Measurements from ENCODE around the gene DMBX1. TPM values are rescaled to one million over a fixed set of nuclear protein-coding genes. Genes with fewer than 3 reads are reported as not detected.
A peak's percentile ranks its signal among the peaks of the same experiment; 100 is the strongest.

The DMBX1 gene
- total and polyA plus RNA-seq, 9 of the 15 experiments (the other 6 are each of a cell fraction or from before 2014, with no cell fraction given) = 0.25 to 4.3 (median 1.0) TPM

DNA sequence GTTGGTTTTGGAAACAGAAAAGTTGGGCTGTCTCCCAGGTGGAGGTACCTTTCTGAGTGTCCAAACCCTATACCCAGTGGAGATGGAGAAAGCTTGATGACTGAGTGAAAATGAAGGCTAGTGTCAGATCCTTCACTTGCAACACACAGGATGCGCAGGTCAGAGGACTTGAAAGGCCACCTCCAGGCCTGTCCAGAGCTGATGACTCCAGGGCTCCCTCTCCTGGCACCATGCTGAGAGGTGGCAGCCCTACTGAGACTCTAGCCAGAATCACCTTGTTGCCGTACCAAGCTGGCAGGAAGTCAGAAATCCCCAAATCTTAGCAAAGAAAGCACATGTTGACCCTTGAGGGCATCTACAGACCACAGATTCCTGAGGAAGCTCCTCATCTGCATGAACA is 45.4 kb downstream of the DMBX1 start (continued):
- TF ChIP-seq, protein P1, sequence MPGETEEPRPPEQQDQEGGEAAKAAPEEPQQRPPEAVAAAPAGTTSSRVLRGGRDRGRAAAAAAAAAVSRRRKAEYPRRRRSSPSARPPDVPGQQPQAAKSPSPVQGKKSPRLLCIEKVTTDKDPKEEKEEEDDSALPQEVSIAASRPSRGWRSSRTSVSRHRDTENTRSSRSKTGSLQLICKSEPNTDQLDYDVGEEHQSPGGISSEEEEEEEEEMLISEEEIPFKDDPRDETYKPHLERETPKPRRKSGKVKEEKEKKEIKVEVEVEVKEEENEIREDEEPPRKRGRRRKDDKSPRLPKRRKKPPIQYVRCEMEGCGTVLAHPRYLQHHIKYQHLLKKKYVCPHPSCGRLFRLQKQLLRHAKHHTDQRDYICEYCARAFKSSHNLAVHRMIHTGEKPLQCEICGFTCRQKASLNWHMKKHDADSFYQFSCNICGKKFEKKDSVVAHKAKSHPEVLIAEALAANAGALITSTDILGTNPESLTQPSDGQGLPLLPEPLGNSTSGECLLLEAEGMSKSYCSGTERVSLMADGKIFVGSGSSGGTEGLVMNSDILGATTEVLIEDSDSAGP (CRISPR knock-in tag; IDR thresholded peaks at IDR 0.05) = no peak
- TF ChIP-seq SMC3 (conservative IDR thresholded peaks at IDR 0.05; ENCODE audit: insufficient read depth, low read depth, low read length) = peak; percentile 69
- no peak for TF ChIP-seq MECOM (CRISPR knock-in tag; IDR thresholded peaks at IDR 0.05)
- TF ChIP-seq BRD4 (IDR thresholded peaks at IDR 0.05) = no peak
- TF ChIP-seq ZBTB5 (IDR thresholded peaks at IDR 0.05) = no peak
- no peak for TF ChIP-seq HMG20B (CRISPR knock-in tag; IDR thresholded peaks at IDR 0.05)
- TF ChIP-seq HDAC2 (IDR thresholded peaks at IDR 0.05) = no peak
- TF ChIP-seq, protein P2, sequence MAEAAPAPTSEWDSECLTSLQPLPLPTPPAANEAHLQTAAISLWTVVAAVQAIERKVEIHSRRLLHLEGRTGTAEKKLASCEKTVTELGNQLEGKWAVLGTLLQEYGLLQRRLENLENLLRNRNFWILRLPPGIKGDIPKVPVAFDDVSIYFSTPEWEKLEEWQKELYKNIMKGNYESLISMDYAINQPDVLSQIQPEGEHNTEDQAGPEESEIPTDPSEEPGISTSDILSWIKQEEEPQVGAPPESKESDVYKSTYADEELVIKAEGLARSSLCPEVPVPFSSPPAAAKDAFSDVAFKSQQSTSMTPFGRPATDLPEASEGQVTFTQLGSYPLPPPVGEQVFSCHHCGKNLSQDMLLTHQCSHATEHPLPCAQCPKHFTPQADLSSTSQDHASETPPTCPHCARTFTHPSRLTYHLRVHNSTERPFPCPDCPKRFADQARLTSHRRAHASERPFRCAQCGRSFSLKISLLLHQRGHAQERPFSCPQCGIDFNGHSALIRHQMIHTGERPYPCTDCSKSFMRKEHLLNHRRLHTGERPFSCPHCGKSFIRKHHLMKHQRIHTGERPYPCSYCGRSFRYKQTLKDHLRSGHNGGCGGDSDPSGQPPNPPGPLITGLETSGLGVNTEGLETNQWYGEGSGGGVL (CRISPR knock-in tag; IDR thresholded peaks at IDR 0.05) = no peak
- TF ChIP-seq, protein P3, sequence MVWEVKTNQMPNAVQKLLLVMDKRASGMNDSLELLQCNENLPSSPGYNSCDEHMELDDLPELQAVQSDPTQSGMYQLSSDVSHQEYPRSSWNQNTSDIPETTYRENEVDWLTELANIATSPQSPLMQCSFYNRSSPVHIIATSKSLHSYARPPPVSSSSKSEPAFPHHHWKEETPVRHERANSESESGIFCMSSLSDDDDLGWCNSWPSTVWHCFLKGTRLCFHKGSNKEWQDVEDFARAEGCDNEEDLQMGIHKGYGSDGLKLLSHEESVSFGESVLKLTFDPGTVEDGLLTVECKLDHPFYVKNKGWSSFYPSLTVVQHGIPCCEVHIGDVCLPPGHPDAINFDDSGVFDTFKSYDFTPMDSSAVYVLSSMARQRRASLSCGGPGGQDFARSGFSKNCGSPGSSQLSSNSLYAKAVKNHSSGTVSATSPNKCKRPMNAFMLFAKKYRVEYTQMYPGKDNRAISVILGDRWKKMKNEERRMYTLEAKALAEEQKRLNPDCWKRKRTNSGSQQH (CRISPR knock-in tag; IDR thresholded peaks at IDR 0.05) = no peak
- TF ChIP-seq, protein P4, sequence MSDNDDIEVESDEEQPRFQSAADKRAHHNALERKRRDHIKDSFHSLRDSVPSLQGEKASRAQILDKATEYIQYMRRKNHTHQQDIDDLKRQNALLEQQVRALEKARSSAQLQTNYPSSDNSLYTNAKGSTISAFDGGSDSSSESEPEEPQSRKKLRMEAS (CRISPR knock-in tag; IDR thresholded peaks at IDR 0.05) = no peak
